ENCODE measurements around the gene SDCBP2. TPM values are rescaled to one million over a fixed set of nuclear protein-coding genes. Genes with fewer than 3 reads are reported as not detected.

Gene SDCBP2
- total and polyA plus RNA-seq, 2 of the 8 experiments (the other 6 are each of a cell fraction or from before 2014, with no cell fraction given) = 4.2 to 6.7 TPM

DNA sequence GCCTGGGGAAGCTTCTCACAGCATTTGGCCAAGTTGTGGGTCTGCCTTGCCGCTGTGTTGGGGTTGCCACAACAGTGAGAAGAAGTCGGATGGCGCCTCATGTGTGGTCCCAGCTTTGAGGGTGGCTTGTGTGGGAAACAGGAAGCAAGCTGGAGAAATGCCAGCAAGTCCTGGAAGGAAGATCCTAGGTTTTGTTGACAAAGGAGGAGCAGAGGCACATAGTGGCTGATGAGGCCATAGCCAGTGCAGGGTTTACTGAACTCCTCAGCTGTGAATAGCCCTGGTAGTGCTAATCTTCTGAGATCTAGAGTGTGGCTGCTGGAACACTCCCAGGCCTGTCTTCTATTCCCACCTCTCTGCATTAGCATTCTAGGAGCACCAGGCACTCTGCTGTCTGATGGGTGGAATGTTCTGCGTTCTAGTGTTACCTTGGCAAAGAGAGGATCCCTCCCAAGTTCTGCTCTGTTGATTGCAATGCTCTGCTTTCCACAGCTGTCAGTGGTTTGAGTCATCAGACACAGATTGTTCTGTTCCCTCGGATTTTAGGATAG is 37.7 kb downstream of the SDCBP2 start (continued):
- TF ChIP-seq CHD7 (IDR thresholded peaks at IDR 0.05; ENCODE audit: insufficient replicate concordance, low read length) = no peak
- no peak for TF ChIP-seq SIN3A (conservative IDR thresholded peaks at IDR 0.05 in 1 of 2, IDR thresholded peaks at IDR 0.05 in 1 of 2; ENCODE audit: low read depth in 1 of 2, low read length in 2 of 2)
- no peak for TF ChIP-seq JUN (IDR thresholded peaks at IDR 0.05; ENCODE audit: low read depth, low read length)
- TF ChIP-seq CBX5 (IDR thresholded peaks at IDR 0.05; ENCODE audit: low read depth, low read length) = no peak
- no peak for TF ChIP-seq CHD1 (IDR thresholded peaks at IDR 0.05; ENCODE audit: low read depth, low read length)
- TF ChIP-seq ZNF274 (IDR thresholded peaks at IDR 0.05; ENCODE audit: borderline replicate concordance, extremely low read depth, low read length) = no peak
- no peak for TF ChIP-seq CTCF (IDR thresholded peaks at IDR 0.05; ENCODE audit: control extremely low read depth in 1 of 3, insufficient read depth in 1 of 3, low read depth in 1 of 3, low read length in 3 of 3)
- TF ChIP-seq TAF1 (IDR thresholded peaks at IDR 0.05; ENCODE audit: low read depth, low read length) = no peak
- no peak for TF ChIP-seq YY1 (IDR thresholded peaks at IDR 0.05; ENCODE audit: low read depth, low read length)

All from H1 (cell line).